DND-41 (cell line): Measurements from ENCODE around the gene CHRNB2.
A peak's percentile ranks its signal among the peaks of the same experiment; 100 is the strongest.

Experiments
- ATAC-seq: fragments of 200-7000 bp; cut with Tn5 transposase; 3 replicates; pipeline ENCODE4 v1.9.1; 2021; ENCODE audit warnings: low read depth; ENCODE audit not compliant: insufficient read depth
- DNase-seq: peaks from one replicate; pipeline ENCODE4 v3.0.0-alpha.2; 2020
- H2AFZ ChIP-seq: 2 replicates; pipeline ENCODE4 v1.6.0; 2012; ENCODE audit warnings: low read depth, low read length
- H3K27ac ChIP-seq: 2 replicates; pipeline ENCODE4 v1.5.1; 2012; ENCODE audit warnings: low read length, inconsistent platforms
- H3K27me3 ChIP-seq: fragments of 200-600 bp; sonication (generic); 2 replicates; pipeline ENCODE4 v1.6.0; 2012; ENCODE audit warnings: low read length, mild to moderate bottlenecking, inconsistent platforms; ENCODE audit not compliant: insufficient read depth, poor library complexity
- H3K36me3 ChIP-seq: 2 replicates; pipeline ENCODE4 v1.5.1; 2012; ENCODE audit warnings: low read length, inconsistent platforms; ENCODE audit not compliant: insufficient read depth
- H3K4me1 ChIP-seq: 2 replicates; pipeline ENCODE4 v1.5.1; 2012; ENCODE audit warnings: mild to moderate bottlenecking, low read length; ENCODE audit not compliant: insufficient read depth
- H3K4me2 ChIP-seq: 2 replicates; pipeline ENCODE4 v1.6.0; 2012; ENCODE audit warnings: mild to moderate bottlenecking, moderate library complexity, low read length, inconsistent platforms; ENCODE audit not compliant: insufficient read depth
- H3K4me3 ChIP-seq, 2 experiments: fragments of 200-600 bp in 1 of 2; shearing (Covaris generic) in 1 of 2; 2 replicates each; pipeline ENCODE4 v1.5.1; 2012 to 2016; ENCODE audit warnings: inconsistent platforms in 2 of 2, low read length in 2 of 2, mild to moderate bottlenecking in 2 of 2, low read depth in 1 of 2, moderate library complexity in 1 of 2
- H3K79me2 ChIP-seq: 2 replicates; pipeline ENCODE4 v1.6.0; 2012; ENCODE audit warnings: low read length, inconsistent platforms; ENCODE audit not compliant: insufficient read depth
- H3K9ac ChIP-seq: 2 replicates; pipeline ENCODE4 v1.6.0; 2012; ENCODE audit warnings: low read depth, mild to moderate bottlenecking, inconsistent platforms, low read length, moderate library complexity
- H3K9me3 ChIP-seq: 2 replicates; pipeline ENCODE4 v1.5.1; 2012; ENCODE audit warnings: low read length, moderate library complexity, mild to moderate bottlenecking, inconsistent platforms; ENCODE audit not compliant: insufficient read depth, severe bottlenecking
- H4K20me1 ChIP-seq: 2 replicates; pipeline ENCODE4 v1.6.0; 2012; ENCODE audit warnings: low read length; ENCODE audit not compliant: insufficient read depth
- CTCF ChIP-seq: IDR thresholded peaks from 2 replicates; pipeline ENCODE4 v1.5.1; 2012; ENCODE audit warnings: borderline replicate concordance, low read length, moderate library complexity, mild to moderate bottlenecking; ENCODE audit not compliant: poor library complexity, severe bottlenecking; ENCODE audit errors: extremely low read depth
- EZH2 ChIP-seq: IDR thresholded peaks from 3 replicates; pipeline ENCODE4 v1.6.1; 2012; ENCODE audit warnings: borderline replicate concordance, low read depth, mild to moderate bottlenecking, moderate library complexity, low read length, inconsistent platforms; ENCODE audit not compliant: severe bottlenecking

The CHRNB2 gene

GRCh38 chr1:154608397-154609270 is 41.1 kb downstream of the CHRNB2 start:
- H3K36me3 ChIP-seq, result peaks cover 25% of the 10 kb centered on the region
- H3K4me3 ChIP-seq, result peak overlapping the region; percentile 91 to 98; a peak in 3 of 4 replicates
- peaks cover 46% of the 10 kb centered on the region for H3K4me1 ChIP-seq
- peaks cover 39% of the 10 kb centered on the region for H4K20me1 ChIP-seq
- peak overlapping the region; percentile 90 for H3K27ac ChIP-seq
- peaks cover 96% of the 10 kb centered on the region for H3K79me2 ChIP-seq
- peak overlapping the region; percentile 96 for H3K4me2 ChIP-seq
- H3K9me3 ChIP-seq, result no peaks in the 10 kb centered on the region
- DNase-seq, result peak; percentile 58
- no peaks in the 10 kb centered on the region for H3K27me3 ChIP-seq
- H2AFZ ChIP-seq, result peak overlapping the region; percentile 92
- TF ChIP-seq CTCF, result no peak
- no peak for TF ChIP-seq EZH2
- peak; percentile 28 for ATAC-seq
- peak overlapping the region; percentile 85 for H3K9ac ChIP-seq

GRCh38 chr1:154609398-154610380 is 42.1 kb downstream of the CHRNB2 start:
- Histone ChIP-seq H3K4me1 (peaks cover 45% of the 10 kb centered on the region), H3K36me3 (peaks cover 16% of the 10 kb centered on the region), H3K79me2 (peaks cover 96% of the 10 kb centered on the region), H2AFZ (peak overlapping the region; percentile 70), H3K9me3 (no peaks in the 10 kb centered on the region), H3K27ac (peak overlapping the region; percentile 90), H3K4me2 (peak overlapping the region; percentile 96), H3K4me3 (peak overlapping the region in 1 of 2 experiments; percentile 98; a peak in 2 of 4 replicates), H3K27me3 (no peaks in the 10 kb centered on the region), H4K20me1 (peaks cover 36% of the 10 kb centered on the region), H3K9ac (peak overlapping the region; percentile 85)
- peak; percentile 59 for DNase-seq
- TF ChIP-seq CTCF, result no peak
- no peak for TF ChIP-seq EZH2
- peak; percentile 33 for ATAC-seq

GRCh38 chr1:154611150-154611862 is 43.7 kb downstream of the CHRNB2 start:
- no peak overlapping the region for H3K4me2 ChIP-seq
- DNase-seq, result no peak
- H3K79me2 ChIP-seq, result peaks cover 96% of the 10 kb centered on the region
- no peak for ATAC-seq
- peaks cover 30% of the 10 kb centered on the region for H3K4me1 ChIP-seq
- H4K20me1 ChIP-seq, result peaks cover 38% of the 10 kb centered on the region
- H3K27ac ChIP-seq, result no peak overlapping the region
- no peak overlapping the region for H2AFZ ChIP-seq
- peaks cover 5% of the 10 kb centered on the region for H3K36me3 ChIP-seq
- H3K27me3 ChIP-seq, result no peaks in the 10 kb centered on the region
- TF ChIP-seq EZH2, result no peak
- TF ChIP-seq CTCF, result no peak
- no peak overlapping the region for H3K4me3 ChIP-seq
- no peak overlapping the region for H3K9ac ChIP-seq
- H3K9me3 ChIP-seq, result no peaks in the 10 kb centered on the region
